Measurements from ENCODE around the gene MGME1.

MGME1 gene, protein sequence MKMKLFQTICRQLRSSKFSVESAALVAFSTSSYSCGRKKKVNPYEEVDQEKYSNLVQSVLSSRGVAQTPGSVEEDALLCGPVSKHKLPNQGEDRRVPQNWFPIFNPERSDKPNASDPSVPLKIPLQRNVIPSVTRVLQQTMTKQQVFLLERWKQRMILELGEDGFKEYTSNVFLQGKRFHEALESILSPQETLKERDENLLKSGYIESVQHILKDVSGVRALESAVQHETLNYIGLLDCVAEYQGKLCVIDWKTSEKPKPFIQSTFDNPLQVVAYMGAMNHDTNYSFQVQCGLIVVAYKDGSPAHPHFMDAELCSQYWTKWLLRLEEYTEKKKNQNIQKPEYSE

GRCh38 chr20:17968366-17969277, at the start of gene MGME1, which contains the start of gene SNX5:
Gene MGME1, plus strand, starts transcription at chr20:17969018. Its CDS starts 842 bp downstream, at chr20:17969860.
Gene SNX5, minus strand, starts transcription at chr20:17968794. Its CDS starts 369 bp downstream, at chr20:17968425.
- DNase-seq: peak; percentile 100

GRCh38 chr20:17919149-17919548, 49.7 kb upstream of the MGME1 start:
- DNase-seq: no peak

DNA sequence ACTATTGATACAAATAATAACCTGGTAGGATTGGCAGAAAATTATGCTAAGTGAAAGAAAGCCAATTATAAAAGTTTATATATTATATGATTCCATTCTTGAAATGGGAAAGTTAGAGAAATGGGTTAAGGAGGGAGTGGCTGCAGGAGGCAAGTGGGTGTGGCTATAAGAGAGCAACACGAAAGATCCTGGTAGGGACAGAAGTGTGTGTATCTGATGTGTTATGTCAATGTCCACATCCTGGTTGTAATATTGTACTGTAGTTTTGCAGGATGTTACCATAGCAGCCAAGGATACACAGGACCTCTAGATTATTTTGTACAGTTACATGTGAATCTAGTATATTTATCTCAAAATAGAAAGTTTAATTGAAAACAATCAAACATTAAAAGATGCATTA, 47.0 kb upstream of the MGME1 start:
- DNase-seq: no peak

- peak; percentile 78 for DNase-seq
These were observed 43.5 kb upstream of the MGME1 start for GRCh38 chr20:17925141-17925939.

DNA sequence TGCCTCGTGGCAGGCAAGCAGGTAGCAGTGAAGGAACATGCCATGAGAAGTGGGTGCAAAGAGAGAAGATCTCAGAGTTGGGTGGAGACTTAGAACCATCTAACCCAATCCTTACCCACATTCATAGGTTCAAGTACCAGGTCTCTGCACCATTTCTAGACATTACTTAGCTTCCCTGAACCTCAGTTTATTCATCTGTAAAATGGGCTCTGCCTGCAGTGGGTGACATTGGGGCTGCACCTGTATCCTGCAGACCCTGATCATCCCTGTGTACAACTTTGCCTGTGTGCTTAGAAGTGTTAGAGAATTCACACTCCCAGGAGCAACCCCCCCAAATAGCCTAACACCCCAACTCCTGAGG, 42.9 kb upstream of the MGME1 start:
- no peak for DNase-seq

DNA sequence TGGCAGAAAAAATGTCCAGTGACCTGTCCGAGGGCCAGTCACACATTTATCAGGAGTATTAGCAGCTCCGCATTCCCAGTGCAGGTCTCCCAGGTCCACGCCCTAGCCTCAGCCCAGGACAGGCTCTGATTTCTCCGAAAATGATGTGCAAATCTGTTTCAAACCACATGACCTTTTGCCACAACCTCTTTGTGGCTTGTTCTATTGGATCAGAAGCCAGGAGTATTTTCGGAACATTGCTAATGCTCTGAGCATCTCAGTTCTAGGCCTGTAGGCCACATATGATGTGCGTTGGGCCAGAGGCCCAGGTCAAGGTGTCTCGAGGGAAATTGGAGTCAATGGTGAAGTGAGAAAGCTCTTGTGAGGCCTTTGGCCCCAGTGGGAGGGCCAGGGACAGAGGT, 40.6 kb upstream of the MGME1 start:
- DNase-seq: peak; percentile 27

DNA sequence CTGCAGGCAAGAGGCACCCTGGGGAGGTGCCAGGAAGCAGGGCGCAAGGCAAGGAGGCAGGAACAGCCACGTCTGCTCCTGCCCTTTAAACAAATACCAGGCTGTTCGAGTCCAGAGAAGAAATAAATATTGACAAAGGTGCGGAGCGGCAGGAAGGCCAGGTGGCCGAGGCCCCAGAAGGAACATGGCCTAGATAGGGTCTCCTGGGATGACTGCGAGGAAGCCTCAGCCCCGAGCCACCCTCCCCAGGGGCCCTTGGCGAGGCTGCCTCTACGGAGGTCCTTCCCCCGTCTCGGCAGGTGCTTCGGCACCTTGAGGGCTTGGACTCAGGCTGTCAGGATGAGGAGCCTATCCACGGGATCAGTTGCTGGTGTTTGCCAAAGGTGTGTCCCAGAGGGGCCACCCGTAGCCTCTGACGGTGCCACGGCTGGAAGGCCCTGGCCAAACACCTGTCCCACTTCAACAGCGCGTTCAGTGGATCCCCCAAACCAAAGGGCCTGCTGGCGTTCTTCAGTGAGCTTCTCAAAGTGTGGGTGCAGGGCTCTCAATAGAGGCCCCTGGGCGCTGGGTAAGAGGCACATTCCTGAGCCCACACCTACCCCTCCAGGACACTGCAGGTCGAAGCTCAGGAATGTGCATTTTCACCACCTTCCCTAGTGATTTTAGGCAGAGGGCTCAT, 40.0 kb upstream of the MGME1 start:
- no peak for DNase-seq

GRCh38 chr20:17931513-17931912, 37.3 kb upstream of the MGME1 start:
- no peak for DNase-seq

- DNase-seq: no peak
These were observed 36.4 kb upstream of the MGME1 start for GRCh38 chr20:17932396-17932795.

DNA sequence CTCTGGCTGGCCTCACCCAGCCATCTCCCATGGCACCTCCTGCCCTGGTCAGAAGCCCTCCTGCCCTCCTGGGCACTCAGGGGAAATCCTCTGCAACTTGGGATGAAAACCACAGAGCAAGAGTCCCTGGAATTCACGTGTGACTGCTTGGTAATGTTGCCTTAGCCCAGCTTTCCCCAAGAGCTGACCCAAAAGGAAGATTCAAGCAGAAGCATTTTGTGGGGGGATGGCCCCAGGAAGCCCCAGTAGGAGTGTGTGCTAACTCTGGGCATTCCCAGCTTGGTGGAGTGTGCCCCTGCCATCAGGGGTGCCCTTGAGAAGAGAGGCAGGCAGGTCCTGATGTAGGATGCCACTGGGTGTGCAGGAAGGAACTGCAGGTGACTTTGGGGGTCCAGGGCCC, 35.7 kb upstream of the MGME1 start:
- no peak for DNase-seq

- no peak for DNase-seq
These were observed 35.1 kb upstream of the MGME1 start for GRCh38 chr20:17933711-17934110.

DNA sequence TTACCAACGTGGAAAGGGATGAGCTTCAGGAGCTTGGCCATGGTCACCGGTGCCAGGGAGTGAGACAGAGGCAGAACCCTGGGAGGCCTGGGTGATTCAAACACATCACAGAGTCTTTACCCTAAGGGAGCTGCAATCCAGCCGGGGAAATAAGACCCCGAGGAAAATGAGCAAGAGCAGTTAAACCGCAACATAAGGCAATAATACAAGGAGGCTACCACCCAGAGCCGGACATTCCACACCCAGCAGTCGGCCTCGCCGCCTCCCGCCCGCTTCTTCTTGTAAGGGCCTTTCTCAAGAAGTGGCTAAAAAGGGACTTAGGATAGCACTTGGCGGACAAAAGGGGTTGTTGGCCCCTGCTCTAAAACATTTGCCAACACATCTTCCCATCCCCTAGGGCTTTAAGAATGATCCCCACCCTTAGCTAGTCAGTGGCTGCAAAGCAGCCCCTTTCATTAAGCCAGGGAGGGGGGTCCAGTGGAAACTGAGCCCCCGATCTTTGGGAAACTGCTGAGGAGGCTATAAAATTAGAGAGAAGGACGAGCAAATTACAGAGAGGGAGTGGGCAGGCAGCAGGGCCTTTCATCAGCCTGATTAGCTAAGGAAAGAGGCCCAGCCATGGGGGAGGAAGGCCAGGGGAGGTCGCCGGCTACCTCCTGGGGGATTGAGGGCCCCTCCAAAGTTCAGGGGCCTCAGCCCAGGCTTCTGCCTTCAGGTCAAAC, 34.5 kb upstream of the MGME1 start:
- DNase-seq: peak; percentile 62

DNA sequence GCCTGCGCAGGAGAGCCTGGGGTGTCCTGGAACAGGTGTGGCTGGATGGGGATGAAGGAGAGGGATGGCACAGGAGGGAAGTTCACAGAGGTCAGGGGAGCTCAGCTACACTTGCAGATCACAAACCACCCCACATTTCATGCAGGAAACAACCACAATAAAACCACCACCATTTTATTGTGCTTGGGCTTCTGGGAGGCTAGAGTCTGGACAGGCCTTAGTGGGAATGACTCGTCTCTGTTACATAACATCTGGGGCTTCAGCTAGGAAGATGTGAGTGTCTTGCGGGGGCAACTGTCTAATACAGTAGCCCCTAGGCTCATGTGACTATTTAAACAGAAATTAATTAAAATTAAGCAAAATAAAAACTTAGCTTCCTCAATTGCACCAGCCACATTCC, 33.6 kb upstream of the MGME1 start:
- DNase-seq: peak; percentile 36

DNA sequence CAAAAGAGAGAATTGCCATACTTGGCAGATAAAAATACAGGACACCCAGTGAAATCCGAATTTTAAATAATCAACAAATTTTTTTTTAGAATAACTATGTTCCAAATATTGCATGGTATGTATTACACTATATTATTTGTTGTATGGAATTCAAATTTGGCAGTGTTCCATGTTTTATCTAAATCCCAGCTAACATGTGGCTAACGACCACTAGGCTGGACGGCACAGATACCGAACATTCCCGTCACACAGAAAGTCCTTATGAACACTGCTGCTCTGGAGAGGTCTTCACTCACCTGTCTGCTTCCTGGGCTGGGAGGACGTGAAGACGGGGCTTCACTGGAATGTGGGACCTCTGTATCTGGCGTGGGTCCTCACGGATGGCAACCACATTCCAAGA, 33.1 kb upstream of the MGME1 start:
- no peak for DNase-seq

DNA sequence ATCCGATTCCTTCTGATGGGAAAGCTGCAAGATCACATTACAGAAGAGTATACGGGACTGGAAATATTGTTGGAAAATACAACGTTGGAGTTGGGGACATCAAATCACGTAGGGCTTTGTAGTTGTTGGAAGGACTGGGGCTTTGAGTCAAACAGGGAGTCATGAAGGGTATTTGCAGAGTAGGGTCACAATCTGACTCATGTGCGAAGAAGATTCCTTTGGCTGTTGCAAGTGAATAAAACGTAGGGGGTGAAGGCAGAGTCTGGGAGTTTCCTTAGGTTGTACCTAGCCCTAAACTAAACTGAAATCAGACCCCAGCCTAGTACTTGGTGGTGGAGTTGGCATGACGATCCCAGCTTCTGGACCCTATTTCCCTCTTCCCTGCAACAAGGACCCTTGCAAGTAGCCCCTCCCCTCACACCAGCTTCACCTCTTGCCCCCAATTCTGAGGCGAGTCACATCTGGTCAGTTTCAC, 32.5 kb upstream of the MGME1 start:
- peak; percentile 60 for DNase-seq

GRCh38 chr20:17936761-17937732, 31.8 kb upstream of the MGME1 start:
- peak; percentile 64 for DNase-seq

DNA sequence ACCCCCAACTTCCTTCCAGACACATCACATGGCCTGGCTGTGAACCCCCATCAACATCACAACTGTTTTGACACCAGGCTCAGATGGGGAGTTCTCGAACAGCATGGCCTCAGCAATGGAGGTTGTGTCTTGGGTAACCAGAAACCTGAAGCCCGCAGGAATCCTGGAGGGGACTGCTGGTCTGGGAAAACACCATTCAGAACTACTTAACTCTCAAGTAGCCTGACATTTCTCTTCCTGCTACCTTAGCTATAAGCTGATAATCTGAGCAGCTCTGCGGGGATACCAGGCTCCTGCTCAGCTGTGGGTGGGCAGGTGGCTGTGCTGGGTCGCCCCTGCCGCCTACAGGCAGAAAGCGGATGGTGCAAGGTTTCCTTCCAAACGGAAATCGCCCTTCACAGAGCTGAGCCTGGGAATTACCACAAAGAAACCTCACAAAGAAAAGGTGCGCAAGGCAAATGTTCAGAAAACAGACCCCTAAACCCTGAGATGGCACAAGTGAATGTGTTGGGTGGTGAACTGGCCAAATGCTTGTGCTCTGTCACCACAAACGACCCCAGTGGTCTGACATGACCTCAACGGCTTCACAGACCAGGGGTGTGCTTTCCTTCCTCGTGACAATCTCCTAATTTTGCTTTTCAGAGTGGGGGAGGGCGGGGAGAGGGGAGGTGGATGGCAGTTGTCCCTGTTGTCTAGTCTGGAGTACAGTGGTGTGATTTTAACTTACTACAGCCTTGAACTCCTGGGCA, 29.8 kb upstream of the MGME1 start:
- DNase-seq: peak; percentile 69

DNA sequence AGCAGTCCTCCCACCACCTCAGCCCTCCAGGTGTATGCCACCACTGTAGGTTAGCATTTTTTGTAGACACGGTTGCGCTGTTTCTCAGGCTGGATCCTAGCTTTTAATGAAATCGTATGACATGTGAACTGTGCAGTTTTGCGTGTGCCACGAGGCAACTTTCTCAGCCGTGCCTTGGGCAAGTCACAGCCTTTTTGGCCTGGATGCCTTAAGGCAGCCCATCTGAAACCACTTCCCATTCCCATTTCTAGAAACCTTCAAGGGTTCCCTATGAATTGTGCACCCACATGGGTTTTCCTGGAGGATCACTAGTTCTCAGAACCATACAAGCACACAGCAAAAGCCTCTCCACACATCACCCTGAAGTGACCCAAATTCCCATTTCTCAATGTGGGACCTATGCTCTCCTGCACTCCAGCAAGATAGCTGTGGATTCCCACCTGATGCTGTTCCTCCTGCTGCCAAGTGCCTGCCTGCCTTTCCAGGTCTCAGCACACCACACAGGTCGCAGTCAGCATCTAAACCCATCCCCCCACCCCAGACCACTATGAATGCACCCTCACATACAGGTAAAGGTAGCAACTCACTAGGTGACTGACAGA, 29.1 kb upstream of the MGME1 start:
- DNase-seq: no peak

Data from fibroblast of skin of right biceps (primary cell).